GM12878 (cell line): ENCODE measurements around the gene NCOA4. TPM values are rescaled to one million over a fixed set of nuclear protein-coding genes. Genes with fewer than 3 reads are reported as not detected.

Source experiments
- ATAC-seq: fragments of 200-7000 bp; cut with Tn5 transposase; 3 replicates; pipeline ENCODE4 v1.9.1; 2020; ENCODE audit warnings: mild to moderate bottlenecking, moderate library complexity
- BruUV-seq: library from RNA; stranded (reverse); fragments of 400-500 nt; replicated peaks from 2 replicates; lab custom pipeline; 2021; lab: Mats Ljungman, UMichigan
- CTCF ChIA-PET: fragments of 300-600 bp; sonication (Branson Sonifier 250); formaldehyde crosslinking; extraction: SDS; loops from one replicate; lab custom pipeline; 2021; ENCODE audit warnings: inconsistent platforms; lab: Yijun Ruan, JAX
- POLR2A ChIA-PET: fragments of 350-600 bp; formaldehyde crosslinking; extraction: SDS; loops from one replicate; lab custom pipeline; 2021; ENCODE audit warnings: inconsistent platforms; lab: Charles Lee
- RAD21 ChIA-PET: fragments of 300-600 bp; sonication (Branson Sonifier 250); formaldehyde crosslinking; loops from one replicate; lab custom pipeline; 2023; ENCODE audit warnings: antibody characterized with exemption; ENCODE audit not compliant: unreplicated experiment; lab: Charles Lee
- SMC1A ChIA-PET: fragments of 300-600 bp; sonication (Branson Sonifier 250); formaldehyde crosslinking; loops from one replicate; lab custom pipeline; 2023; ENCODE audit not compliant: unreplicated experiment, uncharacterized antibody; lab: Charles Lee
- DNase-seq: peaks from one replicate; pipeline ENCODE4 v3.0.0-alpha.2; 2011; ENCODE audit warnings: low read depth, low spot score
- FAIRE-seq: peaks from 3 replicates; lab custom pipeline; 2011; peaks lifted over from hg19 to GRCh38; lab: Jason Lieb, UNC
- H2AFZ ChIP-seq: 2 replicates; pipeline ENCODE4 v1.6.0; 2011; ENCODE audit warnings: low read depth, low read length, control low read depth; ENCODE audit not compliant: control insufficient read depth
- H3K27ac ChIP-seq: 2 replicates; pipeline ENCODE4 v1.5.1; 2011; ENCODE audit warnings: control low read depth; ENCODE audit not compliant: control insufficient read depth, insufficient read depth
- H3K27me3 ChIP-seq, 2 experiments: replicated peaks in 1 of 2; 2 replicates each; pipeline versions ENCODE4 v1.6.0 to v1.6.1; 2011; ENCODE audit warnings: low read length in 1 of 2; ENCODE audit not compliant: control insufficient read depth in 2 of 2, insufficient read depth in 2 of 2
- H3K36me3 ChIP-seq, 2 experiments: 2 replicates each; pipeline ENCODE4 v1.5.1; 2011; ENCODE audit warnings: low read length in 1 of 2; ENCODE audit not compliant: control insufficient read depth in 2 of 2, insufficient read depth in 2 of 2
- H3K4me1 ChIP-seq: 2 replicates; pipeline ENCODE4 v1.6.1; 2011; ENCODE audit warnings: mild to moderate bottlenecking, low read length, moderate library complexity, mixed read lengths; ENCODE audit not compliant: control insufficient read depth, insufficient read depth
- H3K4me2 ChIP-seq: 2 replicates; pipeline ENCODE4 v1.6.0; 2011; ENCODE audit warnings: control low read depth; ENCODE audit not compliant: control insufficient read depth, insufficient read depth
- H3K4me3 ChIP-seq: fragments of 200-600 bp; sonication (generic); 2 replicates; pipeline ENCODE4 v1.5.1; 2016
- H3K79me2 ChIP-seq: 2 replicates; pipeline ENCODE4 v1.6.0; 2011; ENCODE audit warnings: low read length; ENCODE audit not compliant: control insufficient read depth, insufficient read depth
- H3K9ac ChIP-seq: 2 replicates; pipeline ENCODE4 v1.8.0; 2011; ENCODE audit warnings: low read length, control low read depth, mixed read lengths; ENCODE audit not compliant: control insufficient read depth, insufficient read depth
- H3K9me3 ChIP-seq: replicated peaks from 3 replicates; pipeline ENCODE4 v1.5.1; 2011; ENCODE audit warnings: mild to moderate bottlenecking, low read length; ENCODE audit not compliant: control insufficient read depth, insufficient read depth
- H4K20me1 ChIP-seq: 2 replicates; pipeline ENCODE4 v1.6.0; 2011; ENCODE audit not compliant: control insufficient read depth, insufficient read depth
- BCLAF1 ChIP-seq: fragments of 450-650 bp; IDR thresholded peaks from 2 replicates; pipeline ENCODE4 v1.6.1; 2017; ENCODE audit warnings: antibody characterized with exemption, mild to moderate bottlenecking, moderate library complexity
- GATAD2B ChIP-seq: fragments of 450-650 bp; conservative IDR thresholded peaks from 2 replicates; pipeline ENCODE4 v1.6.1; 2017; ENCODE audit warnings: low read depth, mild to moderate bottlenecking, moderate library complexity
- PKNOX1 ChIP-seq: fragments of 450-650 bp; IDR thresholded peaks from 2 replicates; pipeline ENCODE4 v1.6.1; 2016; ENCODE audit warnings: mild to moderate bottlenecking
- SMC3 ChIP-seq: IDR thresholded peaks from 2 replicates; pipeline ENCODE4 v1.6.1; 2011; ENCODE audit warnings: low read length, improper control_type of control experiment, borderline replicate concordance
- ZNF622 ChIP-seq: fragments of 450-650 bp; IDR thresholded peaks from 2 replicates; pipeline ENCODE4 v1.6.1; 2017; ENCODE audit warnings: mild to moderate bottlenecking, inconsistent platforms
- WGBS: methylation state at CpG from one replicate; pipeline ENCODE4 v1.1.6; 2016; ENCODE audit warnings: low lambda C conversion rate; ENCODE audit not compliant: insufficient replicate concordance, insufficient coverage; ENCODE audit errors: missing lambda C conversion rate; 5-methylcytosine and 5-hydroxymethylcytosine counted together
- in situ Hi-C: fragments of 300-500 bp; cut with MboI; formaldehyde crosslinking; loops from 9 replicates; pipeline ENCODE4 v1.14.3; 2018; ENCODE audit warnings: mixed read lengths
- intact Hi-C: fragments of 100-400 bp; cut with micrococcal nuclease; formaldehyde crosslinking; loops from one replicate; pipeline ENCODE4 v1.14.2; 2022; ENCODE audit not compliant: unreplicated experiment
- polyA plus RNA-seq, 11 experiments: library from polyadenylated mRNA; depleted of rRNA in 4 of 11; unstranded in 6 of 11; stranded (reverse) in 5 of 11; fragments of >200 nt; fragmentation: Nextera tagmentation in 4 of 11; fragmentation: Illumina TruSeq in 1 of 11; extraction: Ambion mirVana in 4 of 11; extraction: Trizol in 1 of 11; gene quantifications; 1 replicate in 1 of 11; 2 replicates in 10 of 11; pipeline versions ENCODE4 v1.2.1 to v1.2.3, GENCODE V29; 2011 to 2016; ENCODE audit warnings: inconsistent platforms in 2 of 11, missing spikeins in 2 of 11, low read depth in 1 of 11
- total RNA-seq, 4 experiments: library from RNA; depleted of rRNA in 3 of 4; stranded (reverse); fragments of >200 nt in 3 of 4; fragmentation: Illumina TruSeq in 1 of 4; extraction: Trizol in 1 of 4; gene quantifications; 2 replicates each; pipeline versions ENCODE4 v1.2.1 to v1.2.3, GENCODE V29; 2013 to 2021

Gene NCOA4
- total and polyA plus RNA-seq, 10 of the 15 experiments (the other 5 are each of a cell fraction or from before 2014, with no cell fraction given): 57.5 to 119 (median 100) TPM

- no TSS peak for BruUV-seq
- ATAC-seq (no peak), FAIRE-seq (no peak), DNase-seq (no peak)
- no peaks in the 10 kb centered on the region for H3K4me1 ChIP-seq
- in situ Hi-C loops (no loop called here), intact Hi-C loops (no loop called here)
- CTCF ChIA-PET: no interaction called here
- no peaks in the 10 kb centered on the region for H3K79me2 ChIP-seq
- no peak overlapping the region for H3K4me2 ChIP-seq
- SMC1A ChIA-PET: no interaction called here
- no peaks in the 10 kb centered on the region for H3K36me3 ChIP-seq
- H2AFZ ChIP-seq: no peak overlapping the region
- 16% methylated on average over 7 of the region's 7 CpGs for WGBS
- no peaks in the 10 kb centered on the region for H3K9me3 ChIP-seq
- no peak overlapping the region for H3K9ac ChIP-seq
- TF ChIP-seq BCLAF1: no peak
- H4K20me1 ChIP-seq: no peaks in the 10 kb centered on the region
- RAD21 ChIA-PET: interaction anchor here (0.6 kb wide), 1 partner anchor 166 kb away, joined by 4 read pairs; no protein-coding TSS in a partner anchor
- no peak overlapping the region for H3K4me3 ChIP-seq
- POLR2A ChIA-PET: no interaction called here
- H3K27me3 ChIP-seq: no peaks in the 10 kb centered on the region
- no peak overlapping the region for H3K27ac ChIP-seq
Observed at GRCh38 chr10:46052057-46052790, 21.8 kb upstream of the NCOA4 start.

- H3K9ac ChIP-seq: no peak overlapping the region
- peak; percentile 55 for ATAC-seq
- CTCF ChIA-PET: no interaction called here
- H4K20me1 ChIP-seq: no peaks in the 10 kb centered on the region
- SMC1A ChIA-PET: no interaction called here
- H3K4me1 ChIP-seq: no peaks in the 10 kb centered on the region
- WGBS: 48% methylated on average over 11 of the region's 11 CpGs
- no peak for DNase-seq
- intact Hi-C loops (no loop called here), in situ Hi-C loops (no loop called here)
- no peak overlapping the region for H3K27ac ChIP-seq
- H3K79me2 ChIP-seq: no peaks in the 10 kb centered on the region
- H3K4me2 ChIP-seq: no peak overlapping the region
- no peak for FAIRE-seq
- no TSS peak for BruUV-seq
- POLR2A ChIA-PET: no interaction called here
- TF ChIP-seq SMC3 (no peak), ZNF622 (no peak), GATAD2B (no peak), PKNOX1 (no peak)
- H3K4me3 ChIP-seq: no peak overlapping the region
- H3K36me3 ChIP-seq: no peaks in the 10 kb centered on the region
- RAD21 ChIA-PET: no interaction called here
- H2AFZ ChIP-seq: no peak overlapping the region
- H3K9me3 ChIP-seq: no peaks in the 10 kb centered on the region
- H3K27me3 ChIP-seq: no peaks in the 10 kb centered on the region; a peak in 2 of 4 replicates
Observed at GRCh38 chr10:46050941-46051623, 20.7 kb upstream of the NCOA4 start.
